Sigmoid colon (tissue), 7 donors: ENCODE results near the gene PERCC1. TPM values are rescaled to one million over a fixed set of nuclear protein-coding genes. Genes with fewer than 3 reads are reported as not detected.

ENCODE experiments used
- DNase-seq: peaks from one replicate; pipeline ENCODE4 v3.0.0-alpha.2; 2019
- H3K27ac ChIP-seq, 4 donors: fragments of 200-600 bp; sonication (generic); one replicate each; pipeline ENCODE4 v1.5.1; 2016 to 2019; ENCODE audit warnings: mild to moderate bottlenecking in 1 of 4
- H3K27me3 ChIP-seq, 3 donors: fragments of 200-600 bp; sonication (generic); one replicate each; pipeline ENCODE4 v1.5.1; 2019; ENCODE audit warnings: mild to moderate bottlenecking in 1 of 3
- H3K36me3 ChIP-seq, 4 donors: fragments of 200-600 bp; sonication (generic); one replicate each; pipeline ENCODE4 v1.5.1; 2016 to 2019
- H3K4me1 ChIP-seq, 4 donors: fragments of 200-600 bp; sonication (generic); one replicate each; pipeline ENCODE4 v1.5.1; 2017 to 2019
- H3K4me3 ChIP-seq, 4 donors: fragments of 200-600 bp; sonication (generic); one replicate each; pipeline ENCODE4 v1.5.1; 2017 to 2019; ENCODE audit warnings: mild to moderate bottlenecking in 2 of 4, moderate library complexity in 1 of 4
- H3K9me3 ChIP-seq, 4 donors: fragments of 200-600 bp in 3 of 4; sonication (generic) in 3 of 4; one replicate each; pipeline versions ENCODE4 v1.5.1 to v1.6.1; 2013 to 2019
- CTCF ChIP-seq, 4 experiments: fragments of 450-650 bp in 3 of 4; fragments of 200-600 bp in 1 of 4; IDR thresholded peaks; one replicate each; pipeline ENCODE4 v1.5.1; 2016 to 2019; ENCODE audit warnings: antibody characterized with exemption in 4 of 4, mild to moderate bottlenecking in 3 of 4, moderate library complexity in 2 of 4
- EP300 ChIP-seq, 4 donors: sonication (generic); formaldehyde crosslinking; IDR thresholded peaks; one replicate each; pipeline ENCODE4 v1.6.1; 2017; ENCODE audit warnings: antibody characterized with exemption in 4 of 4
- POLR2A ChIP-seq, 2 donors: fragments of 450-650 bp; IDR thresholded peaks; one replicate each; pipeline ENCODE4 v1.6.1; 2016; ENCODE audit warnings: antibody characterized with exemption in 2 of 2, mild to moderate bottlenecking in 2 of 2, moderate library complexity in 2 of 2
- POLR2AphosphoS5 ChIP-seq, 4 donors: sonication (generic); formaldehyde crosslinking; IDR thresholded peaks; one replicate each; pipeline ENCODE4 v1.6.1; 2017; ENCODE audit warnings: antibody characterized with exemption in 4 of 4
- WGBS, 2 donors: extraction: QIAGEN DNeasy Blood & Tissue Kit; methylation state at CpG; one replicate each; pipeline ENCODE4 v1.1.7; 2013; 5-methylcytosine and 5-hydroxymethylcytosine counted together
- intact Hi-C: fragments of 100-400 bp; cut with DNase I; formaldehyde crosslinking; loops from one replicate; pipeline ENCODE4 v1.15.1; 2023
- polyA plus RNA-seq, 3 donors: library from polyadenylated mRNA; stranded (reverse); fragments of 200-250 nt; gene quantifications; one replicate each; pipeline ENCODE4 v1.2.3, GENCODE V29; 2013
- total RNA-seq, 4 donors: library from RNA; depleted of rRNA; stranded (reverse); fragments of >200 nt; gene quantifications; one replicate each; pipeline ENCODE4 v1.1.0, GENCODE V29; 2016
- donor health status: healthy with polysubstance abuse.
- donor health status: Bipolar disorder and iron deficiency.
- donor health status: healthy.

PERCC1 gene
- total and polyA plus RNA-seq, 7 donors = 0.07 TPM; not detected in 6

- DNase-seq = no peak
- Histone ChIP-seq H3K27ac (peak overlapping the region; percentile 91 to 95 (median 94)), H3K9me3 (no peaks in the 10 kb centered on the region), H3K27me3 (no peaks in the 10 kb centered on the region), H3K4me1 (peaks cover 0 to 36% (median 20%) of the 10 kb centered on the region in 4 donors), H3K36me3 (no peaks in the 10 kb centered on the region), H3K4me3 (peak overlapping the region; percentile 74 to 98 (median 92))
- TF ChIP-seq POLR2A (IDR thresholded peaks at IDR 0.05) (no peak), POLR2AphosphoS5 (IDR thresholded peaks at IDR 0.05) (no peak), EP300 (IDR thresholded peaks at IDR 0.05) (no peak), CTCF (IDR thresholded peaks at IDR 0.05) (no peak)
- intact Hi-C loops = loop anchor here (5.0 kb wide), 2 partner anchors 112 to 192 kb away; partner anchors contain the start of genes CRAMP1, IFT140 and TMEM204
- WGBS, 2 donors = 1 to 2% methylated on average over 22 of the region's 22 CpGs
Observed at GRCh38 chr16:1420111-1420539, 10.8 kb upstream of the PERCC1 start.

- H3K4me1 ChIP-seq = peaks cover 0 to 34% (median 19%) of the 10 kb centered on the region in 4 donors
- H3K27ac ChIP-seq = peak overlapping the region; percentile 91 to 95 (median 94)
- no peaks in the 10 kb centered on the region for H3K27me3 ChIP-seq
- 85 to 87% methylated on average over 10 of the region's 10 CpGs for WGBS, 2 donors
- no peaks in the 10 kb centered on the region for H3K36me3 ChIP-seq
- TF ChIP-seq POLR2A (IDR thresholded peaks at IDR 0.05) (no peak), CTCF (IDR thresholded peaks at IDR 0.05) (no peak), EP300 (IDR thresholded peaks at IDR 0.05) (no peak), POLR2AphosphoS5 (IDR thresholded peaks at IDR 0.05) (no peak)
- no peaks in the 10 kb centered on the region for H3K9me3 ChIP-seq
- intact Hi-C loops = loop anchor here (5.0 kb wide), 2 partner anchors 110 to 190 kb away; partner anchors contain the start of genes CRAMP1, IFT140 and TMEM204
- no peak for DNase-seq
- H3K4me3 ChIP-seq = no peak overlapping the region
Observed at GRCh38 chr16:1422076-1422475, 8.8 kb upstream of the PERCC1 start.

GRCh38 chr16:1424028-1424427 is 6.8 kb upstream of the PERCC1 start:
- Histone ChIP-seq H3K36me3 (no peaks in the 10 kb centered on the region), H3K9me3 (no peaks in the 10 kb centered on the region), H3K27me3 (no peaks in the 10 kb centered on the region), H3K27ac (no peak overlapping the region), H3K4me1 (peaks cover 0 to 28% (median 18%) of the 10 kb centered on the region in 4 donors), H3K4me3 (no peak overlapping the region)
- DNase-seq = no peak
- intact Hi-C loops = loop anchor here (5.0 kb wide), 2 partner anchors 108 to 188 kb away; partner anchors contain the start of genes CRAMP1, IFT140 and TMEM204
- WGBS, 2 donors = 95% methylated on average over 12 of the region's 12 CpGs
- TF ChIP-seq EP300 (IDR thresholded peaks at IDR 0.05) (no peak), POLR2AphosphoS5 (IDR thresholded peaks at IDR 0.05) (no peak), POLR2A (IDR thresholded peaks at IDR 0.05) (no peak), CTCF (IDR thresholded peaks at IDR 0.05) (no peak)

- Histone ChIP-seq H3K4me1 (peaks cover 0 to 14% (median 6%) of the 10 kb centered on the region in 4 donors), H3K4me3 (no peak overlapping the region)
Observed at GRCh38 chr16:1425616-1426370, 5.1 kb upstream of the PERCC1 start.

More at GRCh38 chr16:1425616-1426370, 5.1 kb upstream of the PERCC1 start:
- H3K9me3 ChIP-seq = no peaks in the 10 kb centered on the region
- no peaks in the 10 kb centered on the region for H3K27me3 ChIP-seq
- intact Hi-C loops = no loop called here
- H3K36me3 ChIP-seq = no peaks in the 10 kb centered on the region
- DNase-seq = no peak
- WGBS, 2 donors = 88 to 90% methylated on average over 16 of the region's 16 CpGs
- H3K27ac ChIP-seq = no peak overlapping the region
- TF ChIP-seq POLR2AphosphoS5 (IDR thresholded peaks at IDR 0.05) = no peak
- no peak for TF ChIP-seq EP300 (IDR thresholded peaks at IDR 0.05)
- TF ChIP-seq CTCF (IDR thresholded peaks at IDR 0.05) = no peak
- no peak for TF ChIP-seq POLR2A (IDR thresholded peaks at IDR 0.05)
